HepG2 (cell line): ENCODE measurements around the gene SOCS1. TPM values are rescaled to one million over a fixed set of nuclear protein-coding genes. Genes with fewer than 3 reads are reported as not detected.

ENCODE experiments used
- ARNTL ChIP-seq: sonication (generic); formaldehyde crosslinking; IDR thresholded peaks from 2 replicates; pipeline ENCODE4 v1.4.0; 2020; ENCODE audit warnings: mild to moderate bottlenecking, missing genetic modification reagents
- DR1 ChIP-seq: sonication (generic); formaldehyde crosslinking; IDR thresholded peaks from 2 replicates; pipeline ENCODE4 v1.8.0; 2021; ENCODE audit warnings: mild to moderate bottlenecking, missing genetic modification reagents, inconsistent platforms
- EZH2 ChIP-seq: conservative IDR thresholded peaks from 2 replicates; pipeline ENCODE4 v1.6.1; 2012; ENCODE audit warnings: mild to moderate bottlenecking, low read depth, low read length, moderate library complexity
- GATA4 ChIP-seq: sonication (generic); IDR thresholded peaks from 2 replicates; pipeline ENCODE4 v1.6.1; 2016; ENCODE audit warnings: antibody characterized with exemption, low read depth, borderline replicate concordance
- HOXD1 ChIP-seq: sonication (generic); formaldehyde crosslinking; IDR thresholded peaks from 2 replicates; pipeline ENCODE4 v1.5.0; 2020; ENCODE audit warnings: missing genetic modification reagents
- MEIS1 ChIP-seq: sonication (generic); formaldehyde crosslinking; IDR thresholded peaks from 2 replicates; pipeline ENCODE4 v1.9.0; 2021; ENCODE audit warnings: mild to moderate bottlenecking, missing genetic modification reagents, moderate library complexity, borderline replicate concordance
- NCOA2 ChIP-seq: sonication (generic); formaldehyde crosslinking; IDR thresholded peaks from 2 replicates; pipeline ENCODE4 v1.8.0; 2022; ENCODE audit warnings: inconsistent platforms
- NRL ChIP-seq: sonication (generic); formaldehyde crosslinking; IDR thresholded peaks from 2 replicates; pipeline ENCODE4 v1.5.0; 2020; ENCODE audit warnings: missing genetic modification reagents, mild to moderate bottlenecking, moderate library complexity, borderline replicate concordance
- POLR2A ChIP-seq, 2 experiments: IDR thresholded peaks; 2 replicates each; pipeline ENCODE4 v1.6.1; 2011; ENCODE audit warnings: low read depth in 2 of 2, low read length in 2 of 2, mild to moderate bottlenecking in 1 of 2, moderate library complexity in 1 of 2; ENCODE audit not compliant: insufficient read depth in 1 of 2
- PRMT3 ChIP-seq: sonication (generic); formaldehyde crosslinking; IDR thresholded peaks from 2 replicates; pipeline ENCODE4 v1.8.1; 2022; ENCODE audit warnings: low read depth, mild to moderate bottlenecking, moderate library complexity, missing genetic modification reagents, borderline replicate concordance
- RBFOX2 ChIP-seq: fragments of 200-400 bp; formaldehyde crosslinking; IDR thresholded peaks from 2 replicates; pipeline ENCODE4 v1.6.1; 2017; ENCODE audit warnings: low read depth, mild to moderate bottlenecking, low read length
- RXRA ChIP-seq: sonication (generic); formaldehyde crosslinking; IDR thresholded peaks from 2 replicates; pipeline ENCODE4 v1.5.1; 2020; ENCODE audit warnings: missing genetic modification reagents
- STAG1 ChIP-seq: sonication (generic); formaldehyde crosslinking; IDR thresholded peaks from 2 replicates; pipeline ENCODE4 v1.4.0; 2020; ENCODE audit warnings: missing genetic modification reagents
- XRCC5 ChIP-seq: fragments of 200-400 bp; formaldehyde crosslinking; optimal IDR thresholded peaks from 2 replicates; pipeline ENCODE3; 2017; ENCODE audit warnings: mild to moderate bottlenecking, low read length
- ZNF350 ChIP-seq: sonication (generic); formaldehyde crosslinking; IDR thresholded peaks from 2 replicates; pipeline ENCODE4 v1.4.0; 2020; ENCODE audit warnings: mild to moderate bottlenecking, low read depth, missing genetic modification reagents, borderline replicate concordance
- ZNF44 ChIP-seq: sonication (generic); formaldehyde crosslinking; IDR thresholded peaks from 2 replicates; pipeline ENCODE4 v1.5.1; 2020; ENCODE audit warnings: mild to moderate bottlenecking, missing genetic modification reagents
- ZNF678 ChIP-seq: sonication (generic); formaldehyde crosslinking; IDR thresholded peaks from 2 replicates; pipeline ENCODE4 v1.4.0; 2020; ENCODE audit warnings: mild to moderate bottlenecking, missing genetic modification reagents
- ZNF776 ChIP-seq: sonication (generic); formaldehyde crosslinking; IDR thresholded peaks from 2 replicates; pipeline ENCODE4 v1.4.0; 2020; ENCODE audit warnings: mild to moderate bottlenecking, missing genetic modification reagents
- polyA plus RNA-seq, 8 experiments: library from polyadenylated mRNA; depleted of rRNA in 3 of 8; stranded (reverse) in 7 of 8; unstranded in 1 of 8; fragments of >200 nt; fragmentation: Illumina TruSeq in 4 of 8; extraction: Trizol in 4 of 8; gene quantifications; 2 replicates each; pipeline versions ENCODE4 v1.2.1 to v1.2.3, GENCODE V29; 2011 to 2016; ENCODE audit warnings: low read depth in 4 of 8, missing spikeins in 1 of 8, mixed read lengths in 1 of 8; ENCODE audit not compliant: insufficient read depth in 1 of 8
- total RNA-seq, 5 experiments: library from RNA; depleted of rRNA; stranded (reverse); fragments of >200 nt; fragmentation: Illumina TruSeq; extraction: Trizol; gene quantifications; 2 replicates each; pipeline ENCODE4 v1.2.3, GENCODE V29; 2016; ENCODE audit warnings: low read depth in 1 of 5
- TF ChIP-seq, protein P1 (sequence below): sonication (generic); formaldehyde crosslinking; IDR thresholded peaks from 2 replicates; pipeline ENCODE4 v1.8.1; 2023; ENCODE audit warnings: missing genetic modification reagents, mild to moderate bottlenecking, borderline replicate concordance
- TF ChIP-seq, protein P2 (sequence below): sonication (generic); formaldehyde crosslinking; IDR thresholded peaks from 2 replicates; pipeline ENCODE4 v1.8.0; 2022; ENCODE audit warnings: mild to moderate bottlenecking, missing genetic modification reagents, moderate library complexity
- TF ChIP-seq, protein P3 (sequence below): sonication (generic); formaldehyde crosslinking; IDR thresholded peaks from 2 replicates; pipeline ENCODE4 v1.4.0; 2020; ENCODE audit warnings: mild to moderate bottlenecking, missing genetic modification reagents
- TF ChIP-seq, protein P4 (sequence below): sonication (generic); formaldehyde crosslinking; IDR thresholded peaks from 2 replicates; pipeline ENCODE4 v1.5.0; 2020; ENCODE audit warnings: mild to moderate bottlenecking, missing genetic modification reagents, borderline replicate concordance

The SOCS1 gene
- total and polyA plus RNA-seq, 2 of the 13 experiments (the other 11 are each of a cell fraction or from before 2014, with no cell fraction given), result 5.3 to 6.3 TPM

DNA sequence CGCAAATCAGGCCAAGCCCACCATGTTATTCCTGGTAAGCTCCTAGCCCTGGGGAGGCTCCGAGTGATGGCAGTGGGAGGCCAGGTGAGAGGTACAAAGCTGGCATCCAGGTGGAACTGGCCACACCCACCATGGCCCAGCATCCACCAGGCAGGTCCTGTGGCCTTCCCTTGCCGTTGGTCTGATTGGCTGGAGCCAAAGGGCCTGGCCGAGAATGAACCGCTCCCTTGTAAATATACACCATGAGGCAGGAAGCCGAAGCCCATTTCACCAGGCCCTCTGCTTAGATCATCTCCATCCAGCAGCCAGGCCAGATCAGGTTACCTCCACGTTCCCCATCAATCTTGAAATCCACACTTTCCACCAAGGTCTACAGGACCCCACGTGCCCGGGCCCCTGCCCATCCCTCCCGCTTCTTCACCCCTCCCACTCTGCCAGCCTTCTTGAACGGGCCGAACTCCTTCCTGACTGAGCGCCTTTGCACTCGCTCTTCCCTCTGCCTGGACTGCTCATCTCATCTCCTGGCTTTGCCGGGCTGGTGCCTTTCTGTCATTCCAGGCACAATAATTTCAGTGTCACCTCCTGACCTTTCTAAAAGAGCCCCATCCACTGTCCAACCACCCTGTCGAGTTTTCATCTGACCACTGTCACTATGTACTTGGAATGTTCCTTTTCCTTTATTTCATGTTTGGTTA is 5.8 kb downstream of the SOCS1 start (continued):
- TF ChIP-seq ZNF776 (CRISPR knock-in tag) (no peak), XRCC5 (no peak), POLR2A (IDR thresholded peaks at IDR 0.05; ENCODE audit: insufficient read depth in 1 of 2, low read depth in 2 of 2, low read length in 2 of 2) (peak in 1 of 2 experiments; percentile 51; a peak in 1 of 4 replicates), MEIS1 (CRISPR knock-in tag) (no peak), GATA4 (no peak), RXRA (CRISPR knock-in tag) (peak; percentile 49; the same call in 1 of the 2 replicates), NRL (peak; percentile 73; the same call in 1 of the 2 replicates), STAG1 (CRISPR knock-in tag) (no peak), NCOA2 (CRISPR knock-in tag) (0 out of 2 replicates have a peak, but pooled peaks have one; percentile 18), ZNF678 (CRISPR knock-in tag) (no peak), ZNF44 (CRISPR knock-in tag) (0 out of 2 replicates have a peak, but pooled peaks have one; percentile 51), HOXD1 (no peak), EZH2 (no peak), ZNF350 (CRISPR knock-in tag) (no peak), ARNTL (CRISPR knock-in tag) (no peak), PRMT3 (no peak), DR1 (CRISPR knock-in tag) (no peak), RBFOX2 (no peak)
- TF ChIP-seq, protein P1, sequence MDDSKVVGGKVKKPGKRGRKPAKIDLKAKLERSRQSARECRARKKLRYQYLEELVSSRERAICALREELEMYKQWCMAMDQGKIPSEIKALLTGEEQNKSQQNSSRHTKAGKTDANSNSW (CRISPR knock-in tag), result no peak
- TF ChIP-seq, protein P2, sequence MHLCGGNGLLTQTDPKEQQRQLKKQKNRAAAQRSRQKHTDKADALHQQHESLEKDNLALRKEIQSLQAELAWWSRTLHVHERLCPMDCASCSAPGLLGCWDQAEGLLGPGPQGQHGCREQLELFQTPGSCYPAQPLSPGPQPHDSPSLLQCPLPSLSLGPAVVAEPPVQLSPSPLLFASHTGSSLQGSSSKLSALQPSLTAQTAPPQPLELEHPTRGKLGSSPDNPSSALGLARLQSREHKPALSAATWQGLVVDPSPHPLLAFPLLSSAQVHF (CRISPR knock-in tag), result no peak
- TF ChIP-seq, protein P3, sequence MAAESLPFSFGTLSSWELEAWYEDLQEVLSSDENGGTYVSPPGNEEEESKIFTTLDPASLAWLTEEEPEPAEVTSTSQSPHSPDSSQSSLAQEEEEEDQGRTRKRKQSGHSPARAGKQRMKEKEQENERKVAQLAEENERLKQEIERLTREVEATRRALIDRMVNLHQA (CRISPR knock-in tag), result no peak
- TF ChIP-seq, protein P4, sequence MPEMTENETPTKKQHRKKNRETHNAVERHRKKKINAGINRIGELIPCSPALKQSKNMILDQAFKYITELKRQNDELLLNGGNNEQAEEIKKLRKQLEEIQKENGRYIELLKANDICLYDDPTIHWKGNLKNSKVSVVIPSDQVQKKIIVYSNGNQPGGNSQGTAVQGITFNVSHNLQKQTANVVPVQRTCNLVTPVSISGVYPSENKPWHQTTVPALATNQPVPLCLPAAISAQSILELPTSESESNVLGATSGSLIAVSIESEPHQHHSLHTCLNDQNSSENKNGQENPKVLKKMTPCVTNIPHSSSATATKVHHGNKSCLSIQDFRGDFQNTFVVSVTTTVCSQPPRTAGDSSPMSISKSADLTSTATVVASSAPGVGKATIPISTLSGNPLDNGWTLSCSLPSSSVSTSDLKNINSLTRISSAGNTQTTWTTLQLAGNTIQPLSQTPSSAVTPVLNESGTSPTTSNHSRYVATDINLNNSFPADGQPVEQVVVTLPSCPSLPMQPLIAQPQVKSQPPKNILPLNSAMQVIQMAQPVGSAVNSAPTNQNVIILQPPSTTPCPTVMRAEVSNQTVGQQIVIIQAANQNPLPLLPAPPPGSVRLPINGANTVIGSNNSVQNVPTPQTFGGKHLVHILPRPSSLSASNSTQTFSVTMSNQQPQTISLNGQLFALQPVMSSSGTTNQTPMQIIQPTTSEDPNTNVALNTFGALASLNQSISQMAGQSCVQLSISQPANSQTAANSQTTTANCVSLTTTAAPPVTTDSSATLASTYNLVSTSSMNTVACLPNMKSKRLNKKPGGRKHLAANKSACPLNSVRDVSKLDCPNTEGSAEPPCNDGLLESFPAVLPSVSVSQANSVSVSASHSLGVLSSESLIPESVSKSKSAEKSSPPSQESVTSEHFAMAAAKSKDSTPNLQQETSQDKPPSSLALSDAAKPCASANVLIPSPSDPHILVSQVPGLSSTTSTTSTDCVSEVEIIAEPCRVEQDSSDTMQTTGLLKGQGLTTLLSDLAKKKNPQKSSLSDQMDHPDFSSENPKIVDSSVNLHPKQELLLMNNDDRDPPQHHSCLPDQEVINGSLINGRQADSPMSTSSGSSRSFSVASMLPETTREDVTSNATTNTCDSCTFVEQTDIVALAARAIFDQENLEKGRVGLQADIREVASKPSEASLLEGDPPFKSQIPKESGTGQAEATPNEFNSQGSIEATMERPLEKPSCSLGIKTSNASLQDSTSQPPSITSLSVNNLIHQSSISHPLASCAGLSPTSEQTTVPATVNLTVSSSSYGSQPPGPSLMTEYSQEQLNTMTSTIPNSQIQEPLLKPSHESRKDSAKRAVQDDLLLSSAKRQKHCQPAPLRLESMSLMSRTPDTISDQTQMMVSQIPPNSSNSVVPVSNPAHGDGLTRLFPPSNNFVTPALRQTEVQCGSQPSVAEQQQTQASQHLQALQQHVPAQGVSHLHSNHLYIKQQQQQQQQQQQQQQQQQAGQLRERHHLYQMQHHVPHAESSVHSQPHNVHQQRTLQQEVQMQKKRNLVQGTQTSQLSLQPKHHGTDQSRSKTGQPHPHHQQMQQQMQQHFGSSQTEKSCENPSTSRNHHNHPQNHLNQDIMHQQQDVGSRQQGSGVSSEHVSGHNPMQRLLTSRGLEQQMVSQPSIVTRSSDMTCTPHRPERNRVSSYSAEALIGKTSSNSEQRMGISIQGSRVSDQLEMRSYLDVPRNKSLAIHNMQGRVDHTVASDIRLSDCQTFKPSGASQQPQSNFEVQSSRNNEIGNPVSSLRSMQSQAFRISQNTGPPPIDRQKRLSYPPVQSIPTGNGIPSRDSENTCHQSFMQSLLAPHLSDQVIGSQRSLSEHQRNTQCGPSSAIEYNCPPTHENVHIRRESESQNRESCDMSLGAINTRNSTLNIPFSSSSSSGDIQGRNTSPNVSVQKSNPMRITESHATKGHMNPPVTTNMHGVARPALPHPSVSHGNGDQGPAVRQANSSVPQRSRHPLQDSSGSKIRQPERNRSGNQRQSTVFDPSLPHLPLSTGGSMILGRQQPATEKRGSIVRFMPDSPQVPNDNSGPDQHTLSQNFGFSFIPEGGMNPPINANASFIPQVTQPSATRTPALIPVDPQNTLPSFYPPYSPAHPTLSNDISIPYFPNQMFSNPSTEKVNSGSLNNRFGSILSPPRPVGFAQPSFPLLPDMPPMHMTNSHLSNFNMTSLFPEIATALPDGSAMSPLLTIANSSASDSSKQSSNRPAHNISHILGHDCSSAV (CRISPR knock-in tag), result no peak
